ENCODE measurements around the gene CAMSAP2.
A peak's percentile ranks its signal among the peaks of the same experiment; 100 is the strongest.

Gene CAMSAP2

DNA sequence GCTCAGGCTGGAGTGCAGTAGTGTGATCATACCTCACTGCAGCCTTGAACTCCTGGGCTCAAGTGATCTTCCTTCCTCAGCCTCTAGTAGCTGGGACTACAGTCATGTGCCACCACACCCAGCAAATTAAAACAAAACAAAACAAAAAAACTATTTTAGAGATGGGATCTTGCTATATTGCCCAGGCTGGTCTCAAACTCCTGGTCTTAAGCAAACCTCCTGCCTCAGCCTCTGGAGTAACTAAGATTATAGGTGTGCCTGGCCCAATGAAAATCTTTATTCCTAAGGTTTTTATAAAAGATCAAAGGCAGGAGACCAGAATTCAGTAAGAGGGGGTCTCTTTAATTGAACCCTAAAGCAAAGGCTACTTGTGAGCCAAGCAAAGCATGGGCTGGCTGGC lies 166.1 kb downstream of the CAMSAP2 start:
- DNase-seq (ENCODE audit: low read depth), result no peak
- no peak overlapping the region for H3K4me3 ChIP-seq (replicated peaks; ENCODE audit: low read depth, low read length)
- TF ChIP-seq, protein P1, sequence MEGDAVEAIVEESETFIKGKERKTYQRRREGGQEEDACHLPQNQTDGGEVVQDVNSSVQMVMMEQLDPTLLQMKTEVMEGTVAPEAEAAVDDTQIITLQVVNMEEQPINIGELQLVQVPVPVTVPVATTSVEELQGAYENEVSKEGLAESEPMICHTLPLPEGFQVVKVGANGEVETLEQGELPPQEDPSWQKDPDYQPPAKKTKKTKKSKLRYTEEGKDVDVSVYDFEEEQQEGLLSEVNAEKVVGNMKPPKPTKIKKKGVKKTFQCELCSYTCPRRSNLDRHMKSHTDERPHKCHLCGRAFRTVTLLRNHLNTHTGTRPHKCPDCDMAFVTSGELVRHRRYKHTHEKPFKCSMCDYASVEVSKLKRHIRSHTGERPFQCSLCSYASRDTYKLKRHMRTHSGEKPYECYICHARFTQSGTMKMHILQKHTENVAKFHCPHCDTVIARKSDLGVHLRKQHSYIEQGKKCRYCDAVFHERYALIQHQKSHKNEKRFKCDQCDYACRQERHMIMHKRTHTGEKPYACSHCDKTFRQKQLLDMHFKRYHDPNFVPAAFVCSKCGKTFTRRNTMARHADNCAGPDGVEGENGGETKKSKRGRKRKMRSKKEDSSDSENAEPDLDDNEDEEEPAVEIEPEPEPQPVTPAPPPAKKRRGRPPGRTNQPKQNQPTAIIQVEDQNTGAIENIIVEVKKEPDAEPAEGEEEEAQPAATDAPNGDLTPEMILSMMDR (IDR thresholded peaks at IDR 0.05; ENCODE audit: low read length, missing control alignments), result no peak

DNA sequence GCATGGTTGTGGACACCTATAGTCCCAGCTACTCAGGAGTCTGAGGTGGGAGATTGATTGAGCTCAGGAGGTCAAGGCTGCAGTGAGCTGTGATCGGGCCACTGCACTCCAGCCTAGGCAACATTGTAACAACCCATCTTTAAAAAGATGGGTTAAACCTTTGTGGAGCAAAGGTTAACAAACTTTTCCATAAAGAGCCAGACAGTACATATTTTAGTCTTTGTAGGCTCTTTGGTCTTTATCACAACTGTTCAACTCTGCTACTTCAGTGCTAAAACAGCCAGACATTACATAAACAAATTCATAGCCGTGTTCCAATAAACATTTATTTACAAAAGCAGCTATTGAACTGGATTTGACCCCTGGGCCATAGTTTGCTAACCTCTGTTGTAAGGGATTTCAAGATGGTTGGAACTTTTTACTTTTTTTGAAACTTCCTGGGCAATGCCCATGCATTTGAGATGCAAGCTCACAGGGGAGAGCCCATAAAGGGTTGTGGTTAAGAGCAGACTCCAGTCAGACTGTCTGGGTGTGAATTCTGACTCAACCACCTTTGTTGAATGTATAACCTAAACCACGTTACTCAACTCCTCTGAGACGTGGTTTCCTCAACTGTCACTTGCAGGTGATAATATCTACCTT lies 166.8 kb downstream of the CAMSAP2 start:
- DNase-seq (ENCODE audit: low read depth), result no peak
- TF ChIP-seq, protein P1 (IDR thresholded peaks at IDR 0.05; ENCODE audit: low read length, missing control alignments), result no peak
- H3K4me3 ChIP-seq (replicated peaks; ENCODE audit: low read depth, low read length), result no peak overlapping the region

DNA sequence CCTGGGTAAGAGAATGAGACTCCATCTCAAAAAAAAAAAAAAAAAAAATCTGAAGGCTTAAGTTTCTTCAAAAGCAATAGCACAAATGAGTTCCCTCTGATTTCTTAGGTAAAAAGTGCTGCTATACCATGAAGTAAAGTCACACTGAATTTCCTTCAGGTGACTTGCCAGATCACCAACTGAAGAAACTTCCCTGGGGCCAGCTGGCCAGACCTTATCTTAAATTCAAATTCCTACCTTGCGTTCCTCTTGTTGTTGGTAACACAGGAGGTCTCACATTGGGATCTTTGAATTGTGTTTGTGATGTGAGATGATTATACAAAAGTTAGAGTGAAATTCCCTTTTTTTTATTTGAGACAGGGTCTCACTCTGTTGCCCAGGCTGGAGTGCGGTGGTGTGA lies 167.8 kb downstream of the CAMSAP2 start:
- H3K4me3 ChIP-seq (replicated peaks; ENCODE audit: low read depth, low read length), result no peak overlapping the region
- TF ChIP-seq, protein P1 (IDR thresholded peaks at IDR 0.05; ENCODE audit: low read length, missing control alignments), result no peak
- no peak for DNase-seq (ENCODE audit: low read depth)

DNA sequence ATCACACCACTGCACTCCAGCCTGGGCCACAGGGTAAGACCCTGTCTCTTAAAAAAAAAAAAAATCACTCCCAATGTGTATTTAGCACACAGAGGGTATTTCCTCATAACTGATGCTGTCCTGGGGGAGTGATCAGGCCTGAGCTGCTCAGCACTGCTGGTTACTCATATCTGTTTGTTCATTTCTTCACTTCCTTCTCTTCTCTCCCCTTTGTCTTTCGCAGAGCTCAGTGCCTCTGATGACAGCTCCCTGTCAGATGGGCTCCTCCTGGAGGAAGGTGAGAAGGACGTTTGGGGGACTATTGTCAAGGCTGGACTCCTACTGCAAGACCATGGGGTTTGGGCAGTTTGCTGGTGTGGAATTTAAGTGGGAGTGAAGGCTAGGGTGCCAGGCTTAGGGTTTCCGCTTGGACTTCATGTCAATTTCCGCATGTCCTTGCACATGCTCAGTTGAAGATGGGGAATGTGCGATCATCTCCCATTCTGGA lies 169.0 kb downstream of the CAMSAP2 start:
- TF ChIP-seq, protein P1 (IDR thresholded peaks at IDR 0.05; ENCODE audit: low read length, missing control alignments), result no peak
- no peak overlapping the region for H3K4me3 ChIP-seq (replicated peaks; ENCODE audit: low read depth, low read length)
- peak; percentile 64 for DNase-seq (ENCODE audit: low read depth)

DNA sequence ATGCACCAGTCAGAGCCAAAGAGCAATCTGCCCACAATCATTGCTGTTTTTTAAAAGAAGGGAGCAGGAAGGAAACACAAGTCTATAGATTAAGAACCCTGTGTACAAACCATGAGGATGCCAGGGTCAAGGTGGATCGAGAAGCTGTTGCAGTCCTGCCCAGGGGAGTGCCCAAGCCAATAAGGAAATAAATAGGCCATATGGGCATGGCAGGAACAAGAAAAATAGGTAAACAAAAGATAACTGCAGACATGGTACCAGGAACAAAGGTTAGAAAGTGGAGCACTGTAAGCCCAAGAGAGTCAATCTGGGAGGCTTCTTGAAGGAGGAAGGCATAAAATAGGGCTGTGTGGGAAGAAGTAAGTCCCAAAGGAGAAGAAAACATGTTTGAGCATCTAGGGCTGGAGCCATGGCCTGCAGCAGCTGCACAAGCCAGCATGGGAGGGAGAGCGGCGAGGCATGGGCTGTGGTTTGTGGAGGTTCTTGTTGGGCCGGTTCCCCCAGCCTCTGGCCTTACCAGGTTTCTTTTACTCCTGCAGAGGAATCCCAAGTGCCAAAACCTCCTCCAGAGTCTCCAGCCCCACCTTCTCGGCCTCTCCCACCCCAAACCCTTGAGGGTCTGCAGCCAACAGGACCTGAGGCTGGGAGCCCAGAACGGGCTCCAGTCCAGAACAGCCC lies 169.6 kb downstream of the CAMSAP2 start:
- TF ChIP-seq, protein P1 (IDR thresholded peaks at IDR 0.05; ENCODE audit: low read length, missing control alignments), result no peak
- H3K4me3 ChIP-seq (replicated peaks; ENCODE audit: low read depth, low read length), result no peak overlapping the region
- DNase-seq (ENCODE audit: low read depth), result no peak

DNA sequence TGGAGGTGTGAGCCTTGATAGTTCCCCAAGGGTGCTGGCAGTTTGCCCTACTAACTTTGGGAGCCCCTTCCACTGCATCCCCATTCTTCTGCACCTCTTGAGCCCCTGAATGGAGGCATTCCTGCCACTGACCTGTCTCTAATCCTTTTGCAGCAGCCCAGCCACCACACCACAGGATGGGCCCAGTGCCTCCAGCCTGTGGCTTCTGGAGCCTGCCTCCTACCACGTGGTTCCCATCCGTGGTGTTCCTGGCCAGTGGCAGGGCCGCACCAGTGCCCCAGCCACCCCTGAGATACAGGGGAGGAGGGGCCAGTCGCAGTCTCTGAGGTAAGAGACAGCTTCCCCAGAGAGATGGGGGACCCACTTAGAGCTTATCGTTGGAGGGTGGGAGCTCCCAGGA lies 170.4 kb downstream of the CAMSAP2 start:
- no peak for DNase-seq (ENCODE audit: low read depth)
- H3K4me3 ChIP-seq (replicated peaks; ENCODE audit: low read depth, low read length), result no peak overlapping the region
- TF ChIP-seq, protein P1 (IDR thresholded peaks at IDR 0.05; ENCODE audit: low read length, missing control alignments), result no peak
